Mucosa of gallbladder (tissue), 1 donor: ENCODE data around the gene TCF19. TPM values are rescaled to one million over a fixed set of nuclear protein-coding genes. Genes with fewer than 3 reads are reported as not detected.

ENCODE experiments used
- DNase-seq: peaks from one replicate; pipeline ENCODE4 v3.0.0-alpha.2; 2020; ENCODE audit warnings: low spot score
- total RNA-seq: library from RNA; stranded (reverse); gene quantifications from one replicate; pipeline ENCODE4 v1.2.1, GENCODE V29; 2021
- donor health status: DM: no; HTN: no; CAD: no.

The TCF19 gene
- 4.8 TPM for total RNA-seq

GRCh38 chr6:31158140-31158862 lies at the start of gene TCF19:
TCF19 (plus strand) TSS chr6:31158589; CDS start chr6:31159470, 881 bp downstream.
- DNase-seq, result peak; percentile 99

- DNase-seq, result no peak
Measured at GRCh38 chr6:31110825-31111582, 47.4 kb upstream of the TCF19 start.

GRCh38 chr6:31111712-31112111 lies 46.7 kb upstream of the TCF19 start:
- no peak for DNase-seq

- DNase-seq, result no peak
Measured at GRCh38 chr6:31112478-31112877, 45.9 kb upstream of the TCF19 start, which contains the start of gene C6orf15. C6orf15 (minus strand) TSS chr6:31112575; CDS start chr6:31112555, 20 bp downstream.

- DNase-seq, result no peak
Measured at GRCh38 chr6:31113861-31114540, 44.4 kb upstream of the TCF19 start.

- peak; percentile 85 for DNase-seq
Measured at GRCh38 chr6:31114541-31114878, 43.9 kb upstream of the TCF19 start, which contains the start of gene PSORS1C1. PSORS1C1 (plus strand) TSS chr6:31114800; CDS start chr6:31129633, 14,833 bp downstream.

- peak; percentile 31 for DNase-seq
Measured at GRCh38 chr6:31114970-31115849, 43.2 kb upstream of the TCF19 start.

GRCh38 chr6:31115941-31116560 lies 42.3 kb upstream of the TCF19 start:
- DNase-seq, result no peak

- DNase-seq, result no peak
Measured at GRCh38 chr6:31116661-31117385, 41.6 kb upstream of the TCF19 start.

GRCh38 chr6:31118178-31118577 lies 40.2 kb upstream of the TCF19 start:
- no peak for DNase-seq

- DNase-seq, result no peak
Measured at GRCh38 chr6:31120151-31120915, 38.1 kb upstream of the TCF19 start, which contains the start of gene CDSN. CDSN (minus strand) TSS chr6:31120446; CDS start chr6:31120419, 27 bp downstream.

GRCh38 chr6:31121131-31121790 lies 37.1 kb upstream of the TCF19 start:
- DNase-seq, result no peak

GRCh38 chr6:31122791-31123706 lies 35.3 kb upstream of the TCF19 start:
- peak; percentile 86 for DNase-seq

GRCh38 chr6:31125162-31125561 lies 33.2 kb upstream of the TCF19 start:
- peak; percentile 73 for DNase-seq

GRCh38 chr6:31125586-31126363 lies 32.6 kb upstream of the TCF19 start:
- no peak for DNase-seq

GRCh38 chr6:31126396-31127175 lies 31.8 kb upstream of the TCF19 start:
- no peak for DNase-seq
